ENCODE results near the gene ANKRD30B. TPM values are rescaled to one million over a fixed set of nuclear protein-coding genes. Genes with fewer than 3 reads are reported as not detected.
"Not testable (repeated sequence)": the region's sequence is repeated elsewhere in the genome, so short reads cannot be mapped to it uniquely, and the experiment has no call there.

Gene ANKRD30B
- total RNA-seq, 1 experiment from 2014 or later, result 32.3 TPM

DNA sequence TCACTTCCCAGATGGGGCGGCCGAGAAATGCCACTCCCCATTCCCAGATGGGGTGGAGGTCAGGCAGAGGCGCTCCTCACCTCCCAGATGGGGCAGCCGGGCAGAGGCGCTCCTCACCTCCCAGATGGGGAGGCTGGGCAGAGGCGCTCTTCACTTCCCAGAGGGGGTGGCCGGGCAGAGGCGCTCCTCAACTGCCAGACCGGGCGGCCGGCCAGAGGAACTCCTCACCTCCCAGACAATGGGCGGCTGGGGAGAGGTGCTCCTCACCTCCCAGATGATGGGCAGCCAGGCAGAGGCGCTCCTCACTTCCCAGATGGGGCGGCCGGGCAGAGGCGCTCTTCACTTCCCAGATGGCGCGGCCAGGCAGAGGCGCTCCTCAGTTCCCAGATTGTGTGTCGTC lies 108.3 kb downstream of the ANKRD30B start:
- DNase-seq (ENCODE audit: low spot score), result not testable (repeated sequence)

- not testable (repeated sequence) for DNase-seq (ENCODE audit: low spot score)
These were observed 110.5 kb downstream of the ANKRD30B start for GRCh38 chr18:14858514-14858913.

- not testable (repeated sequence) for DNase-seq (ENCODE audit: low spot score)
These were observed 112.0 kb downstream of the ANKRD30B start for GRCh38 chr18:14859995-14860394.

DNA sequence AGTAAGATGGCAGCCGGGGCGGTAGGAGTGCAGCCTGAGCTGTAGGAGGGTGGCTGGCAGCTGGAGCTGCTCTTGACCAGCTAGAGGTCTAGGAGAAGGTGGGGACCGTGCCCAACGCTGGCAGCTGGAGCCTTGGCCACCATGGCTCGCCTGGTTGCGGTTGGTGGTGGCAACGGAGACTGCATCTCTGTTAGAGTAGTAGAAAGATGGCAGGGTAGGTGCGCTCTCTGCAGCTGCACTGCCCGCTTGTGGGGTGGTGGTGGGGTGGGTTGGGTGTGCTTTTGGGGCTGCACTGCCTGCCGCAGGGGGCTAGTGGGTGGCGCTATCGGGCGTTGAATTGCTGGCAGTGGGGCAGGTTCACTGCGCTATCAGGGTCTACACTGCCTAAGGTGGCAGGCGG lies 118.5 kb downstream of the ANKRD30B start:
- not testable (repeated sequence) for DNase-seq (ENCODE audit: low spot score)

DNA sequence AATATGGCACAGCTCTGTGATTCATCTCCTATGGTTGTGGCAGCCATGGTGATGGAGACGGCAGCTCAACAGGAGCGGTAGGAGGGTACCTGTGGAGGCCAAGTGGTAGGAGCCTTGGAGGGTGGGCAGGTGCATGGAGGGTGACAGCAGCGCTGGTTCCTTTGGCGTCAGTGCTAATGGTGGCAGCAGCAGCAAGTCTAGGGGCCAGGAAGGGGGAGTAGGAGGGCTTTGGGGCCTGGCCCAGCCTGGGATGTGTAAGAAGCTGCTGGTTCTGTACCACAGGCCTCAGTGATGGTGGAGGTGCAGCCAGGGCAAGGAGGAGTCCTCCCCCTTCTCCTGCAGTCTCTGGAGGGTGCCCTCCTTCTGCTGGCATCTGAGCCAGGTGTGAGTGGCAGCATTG lies 120.0 kb downstream of the ANKRD30B start:
- DNase-seq (ENCODE audit: low spot score), result not testable (repeated sequence)

- not testable (repeated sequence) for DNase-seq (ENCODE audit: low spot score)
These were observed 120.9 kb downstream of the ANKRD30B start for GRCh38 chr18:14868825-14869224.

DNA sequence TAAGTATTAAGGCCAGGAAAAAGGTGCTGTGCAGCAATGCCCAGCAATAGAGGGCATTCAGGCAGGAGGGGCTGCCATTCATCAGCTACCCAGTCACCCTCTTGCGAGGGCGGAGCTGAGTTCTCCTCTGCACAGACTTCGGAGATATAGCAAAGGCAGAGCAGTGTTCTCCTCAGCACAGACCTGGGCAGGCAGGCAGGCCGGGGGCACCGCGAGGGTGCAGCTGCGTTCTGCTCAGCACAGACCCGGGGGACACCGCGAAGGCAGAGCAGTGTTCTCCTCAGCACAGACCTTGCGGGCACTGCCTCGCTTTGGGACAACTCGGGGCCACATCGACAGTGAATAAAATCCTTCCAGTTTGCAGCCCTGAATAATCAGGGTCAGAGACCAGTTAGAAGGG lies 130.9 kb downstream of the ANKRD30B start:
- not testable (repeated sequence) for DNase-seq (ENCODE audit: low spot score)

DNA sequence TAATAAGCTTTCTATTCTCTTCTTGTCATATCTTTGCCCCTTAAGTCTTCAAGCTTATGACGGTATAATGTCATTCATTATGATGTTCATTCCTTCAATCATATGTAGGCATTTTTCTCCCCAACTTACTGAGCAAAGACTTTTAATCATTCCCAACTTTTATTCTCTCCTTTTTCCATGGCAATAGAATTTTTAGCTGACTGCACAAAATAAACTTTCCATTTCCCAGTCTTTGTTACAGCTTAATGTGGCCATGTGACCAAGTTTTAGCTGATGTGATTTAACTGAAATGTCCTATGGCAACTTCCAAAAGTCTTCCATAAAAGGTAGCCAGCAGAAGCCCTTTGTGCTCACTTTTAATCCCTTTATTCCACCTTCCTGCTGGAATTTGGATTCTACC lies 152.5 kb downstream of the ANKRD30B start:
- DNase-seq (ENCODE audit: low spot score), result no peak

Other genes with a start within 250 kb of the ANKRD30B start
- gene POTEC, start 204.6 kb upstream of the ANKRD30B start, total RNA-seq (2014; rRNA removed; shearing (Covaris generic)), result 0.53 and 0.98 TPM in 2 replicates

Measured in A172 (cell line).